Transverse colon (tissue), 4 donors: ENCODE measurements around the gene ARHGEF1. TPM values are rescaled to one million over a fixed set of nuclear protein-coding genes. Genes with fewer than 3 reads are reported as not detected.

Source experiments
- DNase-seq: peaks from one replicate; pipeline ENCODE4 v3.0.0-alpha.2; 2019
- H3K27ac ChIP-seq, 4 donors: fragments of 200-600 bp; sonication (generic); 2 replicates each; pipeline ENCODE4 v1.5.1; 2016 to 2018; ENCODE audit warnings: inconsistent platforms in 4 of 4
- H3K27me3 ChIP-seq: fragments of 200-600 bp; sonication (generic); 2 replicates; pipeline ENCODE4 v1.5.1; 2017; ENCODE audit warnings: inconsistent platforms
- H3K36me3 ChIP-seq, 4 donors: fragments of 200-600 bp; sonication (generic); 2 replicates each; pipeline ENCODE4 v1.5.1; 2017 to 2019; ENCODE audit warnings: inconsistent platforms in 4 of 4
- H3K4me1 ChIP-seq, 4 donors: fragments of 200-600 bp; sonication (generic); 2 replicates each; pipeline ENCODE4 v1.5.1; 2017 to 2020; ENCODE audit warnings: inconsistent platforms in 4 of 4
- H3K4me3 ChIP-seq, 4 donors: fragments of 200-600 bp; sonication (generic); 1 replicate in 1 of 4; 2 replicates in 3 of 4; pipeline versions ENCODE4 v1.5.1 to v1.6.1; 2017 to 2019; ENCODE audit warnings: inconsistent platforms in 4 of 4
- H3K9me3 ChIP-seq, 2 donors: fragments of 200-600 bp; sonication (generic); 2 replicates each; pipeline ENCODE4 v1.5.1; 2017 to 2019; ENCODE audit warnings: inconsistent platforms in 2 of 2
- EP300 ChIP-seq: sonication (generic); formaldehyde crosslinking; IDR thresholded peaks from one replicate; pipeline ENCODE4 v1.6.1; 2017; ENCODE audit warnings: antibody characterized with exemption, low read depth
- POLR2A ChIP-seq: fragments of 450-650 bp; IDR thresholded peaks from one replicate; pipeline ENCODE4 v1.6.1; 2016; ENCODE audit warnings: antibody characterized with exemption, mild to moderate bottlenecking, moderate library complexity
- POLR2AphosphoS5 ChIP-seq, 3 donors: sonication (generic); formaldehyde crosslinking; IDR thresholded peaks; one replicate each; pipeline ENCODE4 v1.6.1; 2016; ENCODE audit warnings: antibody characterized with exemption in 3 of 3
- WGBS, 2 donors: methylation state at CpG; one replicate each; pipeline ENCODE4 v1.1.5; 2018; ENCODE audit warnings: low coverage in 1 of 2; 5-methylcytosine and 5-hydroxymethylcytosine counted together
- in situ Hi-C, 4 donors: fragments of 200-750 bp; cut with MboI; loops; one replicate each; pipeline versions ENCODE4 v1.15.0 to v1.15.1; 2017; ENCODE audit warnings: low sequenced_read_pairs in 3 of 4, low pct_ligation_motif_present in 1 of 4, low pct_unique_long_range_greater_than_20kb in 1 of 4
- intact Hi-C: fragments of 100-400 bp; cut with DNase I; formaldehyde crosslinking; loops from one replicate; pipeline ENCODE4 v1.15.1; 2023; ENCODE audit warnings: low total_unique reads
- total RNA-seq, 4 donors: library from RNA; depleted of rRNA; stranded (reverse); fragments of >200 nt; gene quantifications; one replicate each; pipeline ENCODE4 v1.1.0, GENCODE V29; 2016
- TF ChIP-seq, protein P1 (sequence below), 5 experiments: fragments of 200-600 bp in 3 of 5; fragments of 450-650 bp in 2 of 5; sonication (generic) in 3 of 5; IDR thresholded peaks; 1 replicate in 2 of 5; 2 replicates in 3 of 5; pipeline ENCODE4 v1.5.1; 2016 to 2017; ENCODE audit warnings: antibody characterized with exemption in 5 of 5, inconsistent platforms in 3 of 5, mild to moderate bottlenecking in 2 of 5, moderate library complexity in 1 of 5

ARHGEF1 gene
- total RNA-seq, 4 donors from 2014 or later = 64.3 to 215 (median 113) TPM

DNA sequence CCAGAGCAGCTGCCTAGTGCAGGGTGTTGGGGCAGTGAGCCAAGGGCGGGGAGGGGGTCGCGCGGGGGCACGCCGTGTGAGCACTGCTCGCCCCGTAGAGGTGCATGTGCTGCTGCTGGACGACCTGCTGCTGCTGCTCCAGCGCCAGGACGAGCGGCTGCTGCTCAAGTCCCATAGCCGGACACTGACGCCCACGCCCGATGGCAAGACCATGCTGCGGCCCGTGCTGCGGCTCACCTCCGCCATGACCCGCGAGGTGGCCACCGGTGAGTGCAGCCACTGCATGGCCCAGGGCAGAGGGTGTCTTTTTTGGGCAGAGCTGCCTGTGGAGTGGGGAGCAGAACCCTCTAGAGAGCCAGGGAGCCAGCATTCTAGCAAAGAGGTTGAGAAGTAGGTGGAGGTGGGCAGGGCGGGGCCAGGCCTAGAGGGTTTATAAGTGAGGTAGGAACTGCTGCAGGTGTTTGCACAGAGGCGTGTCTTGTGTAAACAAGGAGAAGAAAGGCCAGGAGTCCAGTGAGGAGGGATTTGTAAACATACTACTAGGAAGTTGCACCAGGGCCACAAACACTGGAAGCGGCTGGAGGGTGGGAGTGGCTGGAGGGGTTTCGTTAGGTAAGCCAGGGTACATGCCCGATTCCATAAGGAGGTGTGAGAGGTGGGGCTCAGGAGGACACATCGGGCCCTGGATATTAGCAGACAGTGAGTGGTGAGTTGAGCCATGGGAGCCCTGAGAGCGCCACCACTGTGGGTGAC, 21.3 kb downstream of the ARHGEF1 start:
- peaks cover 0 to 21% (median 16%) of the 10 kb centered on the region in 4 donors for H3K4me1 ChIP-seq
- in situ Hi-C loops (no loop called here), intact Hi-C loops (no loop called here)
- peak; percentile 90 for DNase-seq
- 68% methylated on average over 14 of the region's 30 CpGs; no CpG with 5 or more reads in 1 of the 2 donors for WGBS, 2 donors
- H3K4me3 ChIP-seq = peak overlapping the region in 3 of 4 donors; percentile 15 to 39 (median 15)
- H3K27ac ChIP-seq = peak overlapping the region; percentile 81 to 91 (median 87)
- H3K9me3 ChIP-seq = no peaks in the 10 kb centered on the region
- TF ChIP-seq POLR2A = peak; percentile 79
- TF ChIP-seq, protein P1, sequence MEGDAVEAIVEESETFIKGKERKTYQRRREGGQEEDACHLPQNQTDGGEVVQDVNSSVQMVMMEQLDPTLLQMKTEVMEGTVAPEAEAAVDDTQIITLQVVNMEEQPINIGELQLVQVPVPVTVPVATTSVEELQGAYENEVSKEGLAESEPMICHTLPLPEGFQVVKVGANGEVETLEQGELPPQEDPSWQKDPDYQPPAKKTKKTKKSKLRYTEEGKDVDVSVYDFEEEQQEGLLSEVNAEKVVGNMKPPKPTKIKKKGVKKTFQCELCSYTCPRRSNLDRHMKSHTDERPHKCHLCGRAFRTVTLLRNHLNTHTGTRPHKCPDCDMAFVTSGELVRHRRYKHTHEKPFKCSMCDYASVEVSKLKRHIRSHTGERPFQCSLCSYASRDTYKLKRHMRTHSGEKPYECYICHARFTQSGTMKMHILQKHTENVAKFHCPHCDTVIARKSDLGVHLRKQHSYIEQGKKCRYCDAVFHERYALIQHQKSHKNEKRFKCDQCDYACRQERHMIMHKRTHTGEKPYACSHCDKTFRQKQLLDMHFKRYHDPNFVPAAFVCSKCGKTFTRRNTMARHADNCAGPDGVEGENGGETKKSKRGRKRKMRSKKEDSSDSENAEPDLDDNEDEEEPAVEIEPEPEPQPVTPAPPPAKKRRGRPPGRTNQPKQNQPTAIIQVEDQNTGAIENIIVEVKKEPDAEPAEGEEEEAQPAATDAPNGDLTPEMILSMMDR (IDR thresholded peaks at IDR 0.05) = no peak
- peak in 2 of 3 donors; percentile 68 to 69 for TF ChIP-seq POLR2AphosphoS5 (IDR thresholded peaks at IDR 0.05)
- H3K36me3 ChIP-seq = peaks cover 0 to 53% (median 23%) of the 10 kb centered on the region in 4 donors
- no peaks in the 10 kb centered on the region for H3K27me3 ChIP-seq

- in situ Hi-C loops = no loop called here
- Histone ChIP-seq H3K9me3 (no peaks in the 10 kb centered on the region), H3K27me3 (no peaks in the 10 kb centered on the region), H3K4me3 (peak overlapping the region in 3 of 4 donors; percentile 15 to 39 (median 15)), H3K27ac (peak overlapping the region; percentile 77 to 91 (median 83)), H3K4me1 (peaks cover 0 to 21% (median 16%) of the 10 kb centered on the region in 4 donors), H3K36me3 (peaks cover 0 to 43% (median 20%) of the 10 kb centered on the region in 4 donors)
- TF ChIP-seq POLR2A (no peak), EP300 (no peak), POLR2AphosphoS5 (IDR thresholded peaks at IDR 0.05) (peak in 1 of 3 donors; percentile 6)
- intact Hi-C loops = no loop called here
- DNase-seq = no peak
- 83% methylated on average over 24 of the region's 24 CpGs; no CpG with 5 or more reads in 1 of the 2 donors for WGBS, 2 donors
These were observed 22.5 kb downstream of the ARHGEF1 start for GRCh38 chr19:41905273-41906002.

GRCh38 chr19:41906271-41906670, 23.3 kb downstream of the ARHGEF1 start:
- TF ChIP-seq POLR2A = no peak
- TF ChIP-seq, protein P1 (IDR thresholded peaks at IDR 0.05) = no peak
- no peak for TF ChIP-seq EP300
- no peak for TF ChIP-seq POLR2AphosphoS5 (IDR thresholded peaks at IDR 0.05)
- Histone ChIP-seq H3K4me1 (peaks cover 0 to 21% (median 16%) of the 10 kb centered on the region in 4 donors), H3K27me3 (peaks cover 4% of the 10 kb centered on the region), H3K4me3 (no peak overlapping the region), H3K27ac (no peak overlapping the region), H3K36me3 (peaks cover 0 to 38% (median 17%) of the 10 kb centered on the region in 4 donors), H3K9me3 (no peaks in the 10 kb centered on the region)
- no peak for DNase-seq
- WGBS, 2 donors = 76 to 100% methylated on average over 1 to 9 of the region's 9 CpGs
- intact Hi-C loops = no loop called here
- in situ Hi-C loops = no loop called here

GRCh38 chr19:41906916-41907680, 24.1 kb downstream of the ARHGEF1 start:
- DNase-seq = no peak
- TF ChIP-seq EP300 = no peak
- TF ChIP-seq POLR2AphosphoS5 (IDR thresholded peaks at IDR 0.05) = no peak
- TF ChIP-seq, protein P1 (IDR thresholded peaks at IDR 0.05) = no peak
- TF ChIP-seq POLR2A = no peak
- H3K27ac ChIP-seq = no peak overlapping the region
- no peak overlapping the region for H3K4me3 ChIP-seq
- WGBS, 2 donors = 73 to 81% methylated on average over 7 to 21 of the region's 21 CpGs
- no peaks in the 10 kb centered on the region for H3K9me3 ChIP-seq
- H3K36me3 ChIP-seq = peaks cover 0 to 30% (median 13%) of the 10 kb centered on the region in 4 donors
- intact Hi-C loops = no loop called here
- H3K27me3 ChIP-seq = peaks cover 13% of the 10 kb centered on the region
- in situ Hi-C loops = no loop called here
- peaks cover 0 to 21% (median 16%) of the 10 kb centered on the region in 4 donors for H3K4me1 ChIP-seq
